Keratinocyte (primary cell): ENCODE data around the gene NLRP1. TPM values are rescaled to one million over a fixed set of nuclear protein-coding genes. Genes with fewer than 3 reads are reported as not detected.

Experiments used
- DNase-seq: peaks from one replicate; pipeline ENCODE4 v3.0.0-alpha.2; 2011; ENCODE audit warnings: low read depth, missing footprints, low spot score
- FAIRE-seq: peaks from 2 replicates; lab custom pipeline; 2011; peaks lifted over from hg19 to GRCh38; lab: Jason Lieb, UNC
- H2AFZ ChIP-seq: 2 replicates; pipeline ENCODE4 v1.6.0; 2012; ENCODE audit warnings: low read length, control low read depth, inconsistent platforms; ENCODE audit not compliant: control insufficient read depth
- H3K27ac ChIP-seq: 2 replicates; pipeline ENCODE4 v1.5.1; 2011; ENCODE audit warnings: low read length; ENCODE audit not compliant: control insufficient read depth, insufficient read depth
- H3K27me3 ChIP-seq: 3 replicates; pipeline ENCODE4 v1.6.0; 2011; ENCODE audit warnings: low read length; ENCODE audit not compliant: control insufficient read depth, insufficient read depth; ENCODE audit errors: extremely low read depth
- H3K36me3 ChIP-seq, 2 experiments: 2 replicates in 1 of 2; 3 replicates in 1 of 2; pipeline ENCODE4 v1.5.1; 2011; ENCODE audit warnings: low read length in 2 of 2, mild to moderate bottlenecking in 1 of 2; ENCODE audit not compliant: control insufficient read depth in 2 of 2, insufficient read depth in 2 of 2; ENCODE audit errors: extremely low read depth in 1 of 2
- H3K4me1 ChIP-seq: 3 replicates; pipeline ENCODE4 v1.5.1; 2011; ENCODE audit warnings: low read length; ENCODE audit not compliant: control insufficient read depth, insufficient read depth; ENCODE audit errors: extremely low read depth
- H3K4me2 ChIP-seq: 3 replicates; pipeline ENCODE4 v1.6.0; 2011; ENCODE audit warnings: low read depth, low read length; ENCODE audit not compliant: control insufficient read depth, insufficient read depth; ENCODE audit errors: extremely low read depth
- H3K4me3 ChIP-seq, 3 experiments: fragments of 200-600 bp in 1 of 3; sonication (generic) in 1 of 3; 2 replicates in 2 of 3; 3 replicates in 1 of 3; pipeline ENCODE4 v1.5.1; 2011 to 2016; ENCODE audit warnings: low read length in 3 of 3, mild to moderate bottlenecking in 3 of 3, control low read depth in 2 of 3, inconsistent platforms in 1 of 3, low read depth in 1 of 3, mixed read lengths in 1 of 3, mixed run types in 1 of 3, moderate library complexity in 1 of 3; ENCODE audit not compliant: control insufficient read depth in 2 of 3, insufficient read depth in 2 of 3; ENCODE audit errors: extremely low read depth in 1 of 3
- H3K79me2 ChIP-seq: 2 replicates; pipeline ENCODE4 v1.6.0; 2012; ENCODE audit warnings: low read length; ENCODE audit not compliant: control insufficient read depth, insufficient read depth
- H3K9ac ChIP-seq: 3 replicates; pipeline ENCODE4 v1.6.0; 2011; ENCODE audit warnings: low read length; ENCODE audit not compliant: control insufficient read depth, insufficient read depth; ENCODE audit errors: extremely low read depth
- H3K9me1 ChIP-seq: 3 replicates; pipeline ENCODE4 v1.6.0; 2011; ENCODE audit warnings: low read length; ENCODE audit not compliant: control insufficient read depth, insufficient read depth; ENCODE audit errors: extremely low read depth
- H3K9me3 ChIP-seq: 2 replicates; pipeline ENCODE4 v1.5.1; 2012; ENCODE audit warnings: low read depth, low read length; ENCODE audit not compliant: control insufficient read depth
- H4K20me1 ChIP-seq: 3 replicates; pipeline ENCODE4 v1.6.0; 2011; ENCODE audit warnings: low read length; ENCODE audit not compliant: control insufficient read depth, insufficient read depth; ENCODE audit errors: extremely low read depth
- CTCF ChIP-seq, 3 experiments: IDR thresholded peaks in 1 of 3; conservative IDR thresholded peaks in 1 of 3; optimal IDR thresholded peaks in 1 of 3; 2 replicates in 2 of 3; 3 replicates in 1 of 3; pipeline versions ENCODE3 to v1.5.1; 2011; ENCODE audit warnings: low read length in 3 of 3, mild to moderate bottlenecking in 3 of 3, moderate library complexity in 2 of 3, control low read depth in 1 of 3, inconsistent platforms in 1 of 3; ENCODE audit not compliant: insufficient read depth in 2 of 3; ENCODE audit errors: extremely low read depth in 1 of 3
- EZH2 ChIP-seq: IDR thresholded peaks from one replicate; pipeline ENCODE4 v1.6.1; 2012; ENCODE audit warnings: inconsistent platforms, mild to moderate bottlenecking, low read length, moderate library complexity
- dilution Hi-C: fragments of 300-500 bp; cut with MboI; formaldehyde crosslinking; loops from one replicate; pipeline ENCODE4 v1.7.0; 2020; ENCODE audit warnings: low sequenced_read_pairs; ENCODE audit not compliant: extremely low pct_ligation_motif_present
- polyA plus RNA-seq, 5 experiments: library from polyadenylated mRNA; depleted of rRNA in 3 of 5; stranded (reverse) in 3 of 5; stranded (forward) in 1 of 5; unstranded in 1 of 5; fragments of >200 nt; gene quantifications; 1 replicate in 1 of 5; 2 replicates in 3 of 5; 3 replicates in 1 of 5; pipeline versions ENCODE4 v1.2.1 to v1.2.3, GENCODE V29; 2011 to 2012; ENCODE audit warnings: missing spikeins in 2 of 5, low read depth in 1 of 5, low replicate concordance in 1 of 5

Gene NLRP1
- polyA plus RNA-seq, 1 donor (not counting 4 experiments of a cell fraction or from before 2014, with no cell fraction given), result 20.1 TPM

GRCh38 chr17:5501685-5502084 lies 82.6 kb downstream of the NLRP1 start:
- no peaks in the 10 kb centered on the region for H3K9me3 ChIP-seq
- H3K4me2 ChIP-seq, result no peak overlapping the region
- no peaks in the 10 kb centered on the region for H3K79me2 ChIP-seq
- no peak overlapping the region for H3K4me3 ChIP-seq
- no peak for FAIRE-seq
- H4K20me1 ChIP-seq, result no peaks in the 10 kb centered on the region
- TF ChIP-seq CTCF (optimal IDR thresholded peaks at IDR 0.05 in 1 of 3, IDR thresholded peaks at IDR 0.05 in 1 of 3, conservative IDR thresholded peaks at IDR 0.05 in 1 of 3; ENCODE audit: extremely low read depth in 1 of 3, insufficient read depth in 2 of 3, low read length in 3 of 3) (no peak), EZH2 (no peak)
- no peak overlapping the region for H3K27ac ChIP-seq
- no peak for DNase-seq
- peaks cover 0 to 9% of the 10 kb centered on the region in 2 experiments for H3K36me3 ChIP-seq
- dilution Hi-C loops, result no loop called here
- no peak overlapping the region for H2AFZ ChIP-seq
- peaks cover 2% of the 10 kb centered on the region for H3K9me1 ChIP-seq
- H3K9ac ChIP-seq, result no peak overlapping the region
- no peaks in the 10 kb centered on the region for H3K4me1 ChIP-seq
- no peaks in the 10 kb centered on the region for H3K27me3 ChIP-seq

- Histone ChIP-seq H3K4me3 (peak overlapping the region in 2 of 3 experiments; percentile 13 to 42), H3K9me3 (no peaks in the 10 kb centered on the region), H3K27ac (no peak overlapping the region), H4K20me1 (no peaks in the 10 kb centered on the region), H3K4me1 (no peaks in the 10 kb centered on the region), H3K79me2 (no peaks in the 10 kb centered on the region), H3K36me3 (peaks cover 0 to 9% of the 10 kb centered on the region in 2 experiments), H3K4me2 (peak overlapping the region; percentile 45), H2AFZ (peak overlapping the region; percentile 13), H3K9ac (no peak overlapping the region), H3K27me3 (no peaks in the 10 kb centered on the region), H3K9me1 (peaks cover 2% of the 10 kb centered on the region)
- dilution Hi-C loops, result no loop called here
- FAIRE-seq, result no peak
- TF ChIP-seq EZH2 (no peak), CTCF (optimal IDR thresholded peaks at IDR 0.05 in 1 of 3, IDR thresholded peaks at IDR 0.05 in 1 of 3, conservative IDR thresholded peaks at IDR 0.05 in 1 of 3; ENCODE audit: extremely low read depth in 1 of 3, insufficient read depth in 2 of 3, low read length in 3 of 3) (no peak)
- no peak for DNase-seq
These were observed 83.5 kb downstream of the NLRP1 start for GRCh38 chr17:5500589-5501391.
